Vagina (tissue), 2 donors: ENCODE results near the gene SCARF2.

Source experiments
- CTCF ChIP-seq, 3 experiments: fragments of 450-650 bp in 2 of 3; fragments of 200-600 bp in 1 of 3; sonication (generic) in 1 of 3; IDR thresholded peaks; one replicate each; pipeline ENCODE4 v1.5.1; 2017 to 2019; ENCODE audit warnings: antibody characterized with exemption in 3 of 3, mild to moderate bottlenecking in 2 of 3, moderate library complexity in 2 of 3
- POLR2A ChIP-seq, 2 donors: fragments of 450-650 bp; IDR thresholded peaks; one replicate each; pipeline ENCODE4 v1.6.1; 2017; ENCODE audit warnings: antibody characterized with exemption in 2 of 2, mild to moderate bottlenecking in 2 of 2, moderate library complexity in 2 of 2
- POLR2AphosphoS5 ChIP-seq, 2 donors: sonication (generic); formaldehyde crosslinking; IDR thresholded peaks; one replicate each; pipeline ENCODE4 v1.9.0; 2017; ENCODE audit warnings: antibody characterized with exemption in 2 of 2, mild to moderate bottlenecking in 2 of 2, low read depth in 1 of 2; ENCODE audit not compliant: insufficient read depth in 1 of 2

- TF ChIP-seq CTCF (IDR thresholded peaks at IDR 0.05) (no peak), POLR2A (IDR thresholded peaks at IDR 0.05) (no peak), POLR2AphosphoS5 (IDR thresholded peaks at IDR 0.05; ENCODE audit: insufficient read depth in 1 of 2, low read depth in 1 of 2) (no peak)
Observed at GRCh38 chr22:20422271-20423007, 15.2 kb downstream of the SCARF2 start.
